GM18498 (cell line): Measurements from ENCODE around the gene SPO11.

Experiments used
- ATAC-seq: cut with Tn5 transposase; IDR thresholded peaks from one replicate; pipeline ENCODE4 v1.9.1; 2021; ENCODE audit warnings: mild to moderate bottlenecking, moderate library complexity; ENCODE audit not compliant: unreplicated experiment

The SPO11 gene

DNA sequence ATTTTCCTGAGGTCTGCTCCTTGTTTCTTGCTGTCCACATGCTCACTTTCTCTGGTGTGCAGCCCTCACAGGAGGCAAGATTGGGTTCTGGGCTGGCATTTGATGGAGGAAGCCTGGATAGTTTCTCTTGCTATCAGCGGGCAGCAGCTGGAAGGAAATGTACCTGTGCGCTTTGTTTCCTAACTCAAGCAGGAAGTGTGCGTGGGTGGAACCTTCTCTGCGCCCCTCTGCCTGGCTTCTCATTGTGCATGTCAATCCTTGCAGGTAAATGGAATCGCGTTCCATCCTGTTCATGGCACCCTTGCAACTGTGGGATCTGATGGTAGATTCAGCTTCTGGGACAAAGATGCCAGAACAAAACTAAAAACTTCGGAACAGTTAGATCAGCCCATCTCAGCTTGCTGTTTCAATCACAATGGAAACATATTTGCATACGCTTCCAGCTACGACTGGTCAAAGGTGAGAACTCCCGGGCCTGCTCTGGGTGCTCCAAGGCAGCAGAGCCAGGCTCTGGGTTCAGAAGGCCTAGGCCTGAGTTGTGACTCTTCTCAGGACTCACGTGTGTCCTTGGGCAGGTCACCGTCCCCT, 44.8 kb downstream of the SPO11 start:
- no peak for ATAC-seq

DNA sequence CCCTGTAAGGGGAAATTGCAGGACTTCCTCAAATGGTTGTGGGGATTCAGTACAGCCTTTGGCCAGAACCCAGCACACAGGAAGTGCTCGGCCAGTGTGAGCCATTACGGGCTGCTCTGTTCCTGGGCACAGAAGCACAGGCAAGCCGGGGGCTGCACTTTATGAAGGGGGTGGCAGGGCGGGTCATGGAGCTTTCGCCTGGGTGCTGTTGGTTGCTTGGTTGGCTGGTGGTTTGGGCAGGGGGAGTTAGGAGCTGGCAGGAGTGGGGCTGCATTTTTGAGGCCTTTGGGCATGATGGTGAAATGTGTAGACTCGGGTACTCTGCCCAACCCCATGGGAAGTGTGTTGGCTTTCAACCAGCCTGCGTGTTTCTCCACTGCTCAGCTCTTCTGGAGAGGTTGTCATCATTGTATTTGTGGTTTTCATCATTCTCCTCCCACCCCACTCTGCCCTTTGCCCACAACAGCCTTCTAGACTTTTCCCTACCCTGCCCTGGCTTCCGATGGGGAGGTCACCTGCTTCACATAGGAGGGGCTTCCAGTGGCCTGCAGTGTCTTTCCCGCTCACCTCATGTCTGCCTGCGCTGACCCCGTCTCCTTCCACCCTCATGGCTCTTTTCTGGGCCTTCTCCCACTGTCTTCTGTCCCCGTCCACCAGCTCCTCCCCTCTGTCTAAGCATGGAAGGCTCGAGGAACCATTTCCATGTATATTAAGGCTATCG, 45.5 kb downstream of the SPO11 start:
- ATAC-seq: no peak

DNA sequence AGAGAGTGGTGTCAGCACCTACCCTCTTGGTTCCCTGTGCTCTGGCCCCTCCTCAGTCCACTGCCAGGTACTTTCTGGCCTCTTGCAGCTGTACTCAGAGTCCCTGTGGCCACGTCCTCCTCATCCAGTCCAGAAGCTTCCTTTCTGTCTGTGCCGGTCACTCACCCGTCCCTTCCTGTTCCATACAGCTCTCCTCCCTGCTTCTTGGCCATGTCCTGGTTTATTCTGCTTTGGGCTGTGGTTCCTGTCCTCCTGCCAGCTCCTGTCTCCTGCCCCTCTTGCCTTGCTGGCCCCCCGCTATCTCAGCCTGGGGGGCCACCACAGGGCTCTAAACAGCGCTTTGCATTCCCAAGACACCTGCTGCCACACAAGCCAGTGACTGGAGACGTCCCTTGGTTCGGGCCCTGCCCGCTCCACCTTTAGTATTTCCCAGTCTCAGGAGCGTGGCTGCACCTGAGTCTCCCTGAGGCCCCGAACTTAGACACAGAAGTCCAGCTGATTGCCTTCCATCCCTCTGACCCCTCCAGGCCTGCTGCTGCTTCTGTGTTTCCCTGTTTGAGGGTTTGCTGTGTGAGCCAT, 46.1 kb downstream of the SPO11 start:
- no peak for ATAC-seq

DNA sequence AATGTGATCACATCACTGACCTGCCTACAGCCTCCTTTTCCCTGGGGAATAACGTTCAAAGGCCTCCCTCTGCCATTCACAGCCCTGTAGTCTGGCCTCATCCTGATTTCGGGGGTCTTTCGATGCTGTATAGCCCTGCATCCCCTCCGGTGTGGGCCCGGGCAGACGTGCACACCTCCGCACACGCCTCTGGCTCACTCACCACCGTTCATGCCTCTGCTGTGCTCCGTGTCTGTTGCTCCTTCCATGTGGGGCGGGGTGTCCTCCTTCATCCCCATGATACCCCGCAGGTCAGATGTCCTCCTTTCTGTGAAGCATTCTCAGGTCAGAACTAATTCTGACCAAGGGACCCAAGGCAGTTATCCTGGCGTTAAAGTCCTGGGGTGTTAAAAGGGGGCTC, 47.7 kb downstream of the SPO11 start:
- no peak for ATAC-seq

DNA sequence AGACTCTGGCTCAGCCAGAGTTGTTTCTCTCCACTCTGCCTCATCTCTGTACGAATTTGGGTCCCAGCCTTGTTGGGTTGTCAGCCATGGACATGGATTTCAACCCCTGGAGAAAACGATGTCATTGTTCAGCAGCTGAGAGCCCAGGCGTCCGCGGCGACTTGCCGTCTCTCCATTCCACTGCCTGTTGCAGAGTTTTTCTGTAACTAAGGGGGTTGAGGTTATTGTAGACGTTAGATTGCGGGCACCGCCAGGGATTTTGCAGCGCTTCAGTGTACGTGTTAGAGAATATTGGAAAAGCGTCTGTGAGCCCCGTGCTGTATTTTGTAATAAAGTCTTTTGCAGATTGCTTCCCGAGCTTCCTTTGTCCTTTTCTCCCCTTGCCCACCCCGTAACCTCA, 48.5 kb downstream of the SPO11 start:
- no peak for ATAC-seq

DNA sequence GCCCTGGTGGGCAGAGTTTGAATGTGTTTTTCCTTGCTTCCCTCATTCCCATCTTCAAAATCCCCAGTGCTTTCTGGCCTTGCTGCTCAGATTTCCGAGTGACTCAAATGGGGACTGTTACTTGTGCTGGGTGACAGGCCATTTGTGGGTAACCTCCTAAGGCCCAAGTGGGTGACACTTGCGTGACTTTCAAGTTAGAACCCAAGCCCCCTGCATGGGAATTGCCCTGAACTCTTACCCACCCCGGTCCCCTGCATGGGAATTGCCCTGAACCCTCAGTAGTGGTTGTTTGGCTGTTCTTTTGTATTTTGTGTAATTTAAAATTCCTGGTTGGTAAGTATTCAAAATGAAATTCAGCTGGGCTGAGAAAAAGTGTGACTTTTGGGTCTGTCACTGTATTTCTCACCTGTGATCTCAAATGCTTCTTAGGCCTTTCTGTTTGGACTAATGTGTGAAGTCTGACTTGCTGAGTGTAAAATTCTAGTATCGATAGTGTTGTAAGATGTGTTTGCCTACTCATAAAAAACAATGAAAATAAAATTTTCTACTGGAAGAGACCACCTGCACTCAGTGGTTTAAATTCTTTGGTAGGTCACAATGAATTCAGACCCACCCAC, 49.2 kb downstream of the SPO11 start:
- ATAC-seq: no peak

DNA sequence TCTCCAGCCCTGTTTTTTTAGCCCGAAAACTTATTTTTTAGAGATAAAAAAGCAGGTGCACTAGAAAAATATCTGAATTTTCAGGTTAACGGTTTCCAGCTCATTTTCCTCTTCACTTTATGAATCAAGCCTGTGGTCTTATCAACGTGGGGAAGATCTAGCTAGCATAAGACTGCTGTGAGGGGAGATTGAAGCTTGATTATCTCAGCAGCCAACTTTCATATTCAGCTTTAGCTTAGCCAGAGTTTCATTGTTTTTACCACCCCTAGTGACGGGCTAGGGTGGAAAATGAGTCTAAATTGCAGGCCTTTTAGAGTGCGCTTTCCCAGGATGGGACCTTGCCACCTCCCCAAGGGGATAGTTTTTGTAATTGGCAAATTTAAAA, 49.7 kb downstream of the SPO11 start:
- ATAC-seq: no peak

DNA sequence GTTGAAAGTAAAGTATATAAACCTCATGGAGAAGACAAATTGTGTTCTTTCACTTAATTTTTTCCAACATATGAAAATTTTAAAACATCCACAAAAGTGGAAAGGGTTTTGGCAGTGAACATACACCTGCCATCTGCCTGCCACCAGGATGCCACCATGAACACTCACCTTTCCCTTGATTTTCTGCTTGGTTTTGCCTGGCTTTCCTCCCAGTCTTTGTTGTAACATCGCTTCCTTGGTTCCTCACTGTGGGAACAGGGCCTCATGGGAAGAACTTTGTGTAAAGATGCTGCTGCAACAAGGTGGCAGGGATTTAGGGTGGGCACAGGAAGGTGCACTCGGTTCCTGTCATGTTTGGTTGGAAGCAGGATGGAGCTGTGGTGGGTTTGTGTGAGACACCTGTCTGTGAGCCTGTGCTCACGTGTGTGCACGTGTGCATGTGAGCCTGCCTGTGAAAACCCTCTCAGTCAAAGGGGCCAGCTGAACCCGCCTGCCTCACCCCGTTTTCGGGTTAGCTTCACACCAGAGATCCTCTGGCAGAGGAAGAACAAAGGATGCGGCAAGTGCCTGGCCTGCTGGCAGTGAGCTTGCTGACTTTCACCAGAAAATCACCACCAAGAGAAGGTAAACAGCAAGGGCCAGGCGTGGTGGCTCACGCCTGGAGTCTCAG, 50.6 kb downstream of the SPO11 start:
- no peak for ATAC-seq

DNA sequence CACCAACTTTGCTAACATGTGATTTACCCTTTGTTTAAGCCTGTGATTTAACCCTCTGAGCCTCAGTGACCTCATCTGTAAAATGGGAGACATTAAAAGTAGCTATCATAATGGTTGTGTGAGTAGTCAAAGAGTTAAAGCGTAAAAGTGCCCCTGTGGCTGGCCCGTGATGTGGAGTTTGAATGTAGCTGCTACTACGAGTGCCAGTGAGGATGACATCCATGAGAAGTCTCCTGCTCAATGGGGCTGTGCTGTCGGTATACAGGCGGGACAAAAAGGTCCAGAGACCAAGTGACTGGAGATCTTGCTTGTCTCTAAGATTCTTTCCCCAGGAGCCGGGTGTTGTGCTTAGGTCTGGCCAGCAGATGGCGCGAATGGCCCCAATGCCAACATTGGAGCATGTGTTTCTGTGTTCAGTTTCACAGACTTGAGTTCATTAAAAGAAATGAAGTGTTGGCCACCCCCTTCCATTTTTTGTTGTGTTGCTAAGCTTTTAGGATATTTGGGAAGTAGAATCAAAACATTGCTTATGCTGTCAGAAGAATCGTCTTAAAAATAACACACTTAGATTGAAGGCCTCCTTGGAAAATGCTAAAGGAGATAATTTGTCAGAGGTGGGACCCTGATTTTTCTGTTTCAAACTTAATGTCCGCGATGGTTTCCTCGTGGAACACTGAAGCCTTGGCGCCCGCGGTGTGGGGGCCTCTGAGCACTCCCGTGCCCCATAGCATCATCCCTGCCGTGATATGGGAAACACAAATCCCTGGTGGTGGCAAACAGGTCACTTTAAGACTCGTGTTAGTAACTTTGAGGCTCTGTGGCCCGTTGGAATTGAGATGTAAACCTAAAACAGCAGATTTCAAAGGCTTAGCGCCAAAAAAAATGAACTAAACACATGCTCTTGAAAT, 52.2 kb downstream of the SPO11 start:
- peak; percentile 66 for ATAC-seq

DNA sequence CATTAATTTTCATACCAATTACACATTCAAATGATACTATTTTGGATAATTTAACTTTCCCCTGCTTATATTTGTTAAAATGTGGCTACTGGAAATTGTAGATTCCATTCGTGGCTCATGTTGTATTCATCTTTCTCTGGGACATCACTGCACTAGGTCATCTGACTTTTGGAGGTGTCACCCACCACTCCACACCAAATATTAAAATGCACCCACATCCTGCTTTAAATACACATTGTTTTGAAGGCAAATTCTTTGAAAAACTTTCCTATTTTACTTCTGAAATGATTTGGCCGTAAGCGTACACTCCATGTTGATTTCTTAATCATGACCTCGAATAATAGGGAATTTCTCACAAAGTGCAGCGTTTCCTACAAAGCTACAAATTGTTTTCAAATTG, 52.9 kb downstream of the SPO11 start:
- no peak for ATAC-seq

DNA sequence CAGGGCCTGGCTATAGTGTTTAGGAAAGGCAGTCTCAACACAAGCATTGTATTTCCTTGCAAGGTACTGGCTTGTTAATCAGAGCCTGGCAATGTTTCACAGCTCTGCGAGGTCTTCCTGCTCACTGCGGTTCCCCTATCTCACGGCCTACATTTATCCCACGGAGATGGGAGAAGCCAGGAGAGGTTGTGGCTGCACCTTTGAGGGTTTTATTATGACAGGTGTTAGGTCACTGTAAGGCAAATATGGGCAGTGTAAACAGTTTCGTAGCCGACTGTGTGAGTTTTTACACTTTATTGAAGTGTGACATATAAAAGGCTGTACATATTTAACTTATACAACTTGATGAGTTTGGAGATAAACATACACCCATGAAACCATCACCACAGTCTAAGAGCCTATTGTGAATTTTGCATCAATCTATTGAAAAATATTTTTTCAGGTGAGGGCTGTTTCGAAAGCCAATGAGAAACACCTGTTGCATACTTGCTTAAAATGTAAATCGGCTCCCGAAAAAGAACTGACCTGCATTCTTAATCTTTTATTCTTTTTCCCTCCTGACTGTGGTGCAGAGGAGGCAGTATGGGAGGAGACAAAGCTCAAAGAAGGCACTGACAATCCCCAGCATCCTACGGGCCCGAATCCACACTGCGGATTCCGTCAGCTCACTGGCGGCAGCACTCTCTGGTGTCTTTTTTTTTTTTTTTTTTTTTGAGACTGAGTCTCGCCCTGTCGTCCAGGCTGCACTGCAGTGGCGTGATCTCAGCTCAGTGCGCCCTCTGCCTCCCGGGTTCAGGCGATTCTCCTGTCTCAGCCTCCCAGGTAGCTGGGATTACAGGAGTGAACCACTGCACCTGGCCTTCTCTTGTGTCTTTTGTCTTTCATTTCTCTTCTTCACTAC, 54.1 kb downstream of the SPO11 start:
- no peak for ATAC-seq

DNA sequence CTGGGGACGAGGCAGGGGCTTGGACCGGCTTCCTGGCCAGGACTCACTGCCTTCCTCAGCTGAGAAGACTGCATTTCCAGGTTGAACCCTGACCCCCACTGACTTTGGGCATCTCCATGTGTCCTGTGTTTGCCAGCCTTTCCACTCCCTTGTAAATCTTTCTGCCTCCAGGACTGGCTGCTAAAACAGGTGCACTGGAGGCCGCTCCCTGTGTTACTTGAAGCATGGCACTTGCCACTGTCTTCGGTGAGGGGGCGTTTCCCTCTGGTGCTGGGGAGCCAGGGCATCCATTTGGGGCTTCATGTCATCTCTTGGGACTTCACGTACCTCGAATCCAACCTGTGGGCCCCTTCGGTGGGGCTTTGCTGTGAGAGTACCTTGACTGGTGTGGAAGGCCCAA, 54.9 kb downstream of the SPO11 start:
- ATAC-seq: no peak

DNA sequence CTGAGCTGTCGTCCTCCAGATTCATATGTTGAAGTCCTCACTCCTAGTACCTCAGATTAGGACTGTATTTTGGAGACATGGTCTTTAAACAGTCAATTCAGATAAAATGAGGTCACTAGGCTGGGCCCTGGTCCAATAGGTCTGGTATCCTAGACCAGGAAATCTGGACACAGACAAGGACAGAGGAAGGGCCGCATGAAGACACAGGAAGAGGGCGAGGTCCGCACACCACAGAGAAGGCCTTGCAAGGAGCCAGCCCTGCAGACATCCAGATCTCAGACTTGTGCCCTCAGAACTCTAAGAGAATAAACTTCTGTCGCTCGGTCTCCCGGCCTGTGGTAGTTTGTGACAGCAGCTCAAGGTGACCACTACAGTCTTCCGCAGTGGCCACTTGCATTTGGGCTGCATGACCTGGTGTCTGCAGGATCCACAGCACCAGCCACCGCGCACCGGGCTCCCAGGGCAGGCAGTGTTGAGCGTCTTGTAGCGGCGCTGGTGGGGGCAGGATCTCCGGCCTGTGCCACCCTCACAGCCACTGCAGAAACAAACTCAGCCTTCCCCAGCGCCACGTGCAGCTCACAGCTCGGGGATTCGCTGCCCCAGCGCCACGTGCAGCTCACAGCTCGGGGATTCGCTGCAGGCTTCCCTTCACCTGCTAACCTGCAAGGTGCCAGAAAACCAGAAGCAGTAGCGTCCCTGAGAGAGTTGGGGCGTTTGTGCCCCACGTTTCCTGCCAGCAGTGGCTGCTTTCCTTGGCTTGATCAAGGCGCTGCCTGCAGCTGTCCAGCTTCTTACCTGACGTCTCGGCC, 55.6 kb downstream of the SPO11 start:
- ATAC-seq: no peak

DNA sequence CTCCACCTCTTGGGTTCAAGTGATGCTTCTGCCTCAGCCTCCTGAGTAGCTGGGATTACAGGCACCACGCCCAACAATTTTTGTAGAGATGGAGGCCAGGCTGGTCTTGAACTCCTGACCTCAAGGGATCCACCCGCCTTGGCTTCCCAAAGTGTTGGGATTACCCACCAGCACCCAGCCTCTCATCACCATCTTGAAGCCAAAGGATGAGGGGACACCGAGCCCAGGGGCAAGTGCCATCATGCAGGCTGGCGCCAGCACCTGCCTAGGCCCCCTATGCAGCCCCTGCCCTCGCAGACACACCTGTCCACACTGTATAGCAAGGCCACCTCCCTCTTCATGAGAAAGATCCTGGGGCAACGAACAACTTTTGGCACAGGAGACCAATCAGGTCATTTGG, 56.3 kb downstream of the SPO11 start:
- no peak for ATAC-seq

DNA sequence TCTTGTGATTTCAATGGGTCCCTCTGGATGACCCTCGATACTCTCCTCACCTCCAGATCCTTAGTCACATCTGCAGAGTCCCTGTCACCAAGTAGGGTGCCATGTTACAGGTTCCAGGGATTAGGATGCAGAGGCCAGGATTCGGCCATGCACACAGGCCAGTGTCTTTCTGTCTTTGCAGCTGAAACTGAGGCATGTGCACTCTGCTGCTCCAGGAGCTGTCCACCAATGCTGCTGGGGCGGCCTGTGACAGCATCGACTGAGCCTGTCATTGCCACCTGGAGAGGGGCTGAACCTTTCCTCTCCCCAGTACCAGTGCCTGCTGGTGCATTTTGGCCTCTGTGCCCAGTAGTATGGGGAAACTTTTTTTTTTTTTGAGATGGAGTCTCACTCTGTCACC, 57.2 kb downstream of the SPO11 start:
- no peak for ATAC-seq

DNA sequence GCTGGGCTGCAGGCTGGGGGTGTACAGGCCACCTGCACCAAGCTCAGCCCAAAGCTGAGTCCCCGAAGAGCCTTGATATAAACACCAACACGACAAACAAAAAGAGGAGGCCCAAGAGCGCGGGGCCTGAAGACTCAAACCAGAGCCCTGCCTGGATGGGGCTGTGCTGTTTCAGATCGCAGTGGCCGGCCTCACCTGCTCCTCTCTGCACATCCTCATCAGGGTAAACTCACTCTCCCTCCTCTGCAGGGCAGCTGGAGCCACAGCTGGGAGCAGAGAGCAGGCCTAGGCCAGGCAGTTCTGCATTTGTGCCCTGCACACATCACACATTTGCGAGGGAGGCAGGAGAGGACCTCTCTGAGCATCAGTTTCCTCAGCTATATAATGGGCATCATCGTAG, 57.9 kb downstream of the SPO11 start:
- no peak for ATAC-seq

DNA sequence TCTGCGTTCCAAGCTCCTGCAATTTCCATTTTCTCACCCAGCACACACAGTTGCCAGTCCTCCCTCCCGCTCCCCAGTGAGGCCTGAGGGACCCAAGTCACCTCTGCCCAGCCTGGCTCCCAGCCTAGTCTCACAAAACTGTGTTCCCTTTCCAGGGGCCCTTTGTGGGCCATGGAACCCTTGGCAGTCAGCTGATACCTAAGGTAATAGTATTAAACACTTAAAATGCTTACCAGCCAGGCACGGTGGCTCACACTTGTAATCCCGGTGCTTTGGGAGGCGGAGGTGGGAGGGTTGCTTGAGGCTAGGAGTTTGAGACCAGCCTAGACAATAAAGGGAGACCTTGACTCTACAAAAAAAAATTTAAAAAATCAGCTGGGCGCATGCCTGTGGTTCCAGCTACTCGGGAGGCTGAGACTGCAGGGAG, 58.4 kb downstream of the SPO11 start:
- no peak for ATAC-seq

DNA sequence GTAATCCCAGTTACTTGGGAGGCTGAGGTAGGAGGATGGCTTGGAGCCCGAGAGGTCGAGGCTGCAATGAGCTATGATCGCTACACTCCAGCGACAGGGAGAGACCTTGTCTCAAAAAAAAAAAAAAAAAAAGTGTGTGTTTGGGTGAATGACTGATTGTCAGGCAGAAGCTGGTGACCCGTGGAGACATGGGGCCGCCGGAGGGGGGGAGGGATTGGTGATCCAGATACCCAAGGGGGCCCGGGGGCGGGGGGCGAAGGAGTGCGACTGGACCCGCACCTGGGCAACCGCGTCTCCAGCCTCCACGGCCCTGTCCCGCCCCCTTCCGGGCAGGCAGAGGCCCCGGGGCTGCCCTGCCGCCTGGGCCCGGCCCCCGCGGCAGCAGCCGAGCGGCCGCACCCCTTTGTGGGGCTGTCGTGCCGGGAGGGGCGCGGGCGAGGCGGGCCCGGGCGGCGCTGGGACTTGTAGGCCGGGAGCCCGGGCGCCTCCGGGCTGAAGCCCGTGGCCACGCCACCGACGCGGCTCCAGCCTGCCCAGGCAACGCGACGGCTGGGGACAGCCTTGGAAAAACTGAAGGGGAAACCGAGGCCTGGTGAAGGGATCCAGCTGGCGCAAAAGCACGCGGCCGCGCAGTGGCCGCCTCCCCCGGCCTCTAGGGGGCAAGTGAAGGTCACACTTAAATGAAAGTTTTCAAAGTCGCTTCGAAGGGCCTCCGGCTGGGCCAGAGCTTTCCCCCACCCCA, 59.5 kb downstream of the SPO11 start:
- no peak for ATAC-seq
